Muscle of leg (tissue), 11 donors: ENCODE results near the gene CD4. TPM values are rescaled to one million over a fixed set of nuclear protein-coding genes. Genes with fewer than 3 reads are reported as not detected.
A peak's percentile ranks its signal among the peaks of the same experiment; 100 is the strongest.

Source experiments
- DNase-seq: peaks from one replicate; pipeline ENCODE4 v3.0.0; 2013
- H3K27ac ChIP-seq: one replicate; pipeline ENCODE4 v1.5.1; 2013; ENCODE audit warnings: mild to moderate bottlenecking, low read length, control low read depth
- H3K27me3 ChIP-seq: one replicate; pipeline ENCODE4 v1.6.1; 2013; ENCODE audit warnings: low read length; ENCODE audit not compliant: control insufficient read depth, insufficient read depth
- H3K36me3 ChIP-seq: one replicate; pipeline ENCODE4 v1.6.1; 2013; ENCODE audit warnings: low read length; ENCODE audit not compliant: control insufficient read depth, insufficient read depth
- H3K4me1 ChIP-seq: one replicate; pipeline ENCODE4 v1.6.1; 2013; ENCODE audit warnings: low read length; ENCODE audit not compliant: control insufficient read depth, insufficient read depth
- H3K4me3 ChIP-seq: one replicate; pipeline ENCODE4 v1.5.1; 2013; ENCODE audit warnings: low read length, control low read depth
- H3K9me3 ChIP-seq: replicated peaks from 2 replicates; pipeline ENCODE4 v1.6.1; 2013; ENCODE audit warnings: low read depth, low read length; ENCODE audit not compliant: control insufficient read depth
- WGBS: methylation state at CpG from one replicate; pipeline ENCODE4 v1.1.5; 2013; ENCODE audit warnings: missing lambda C conversion rate; ENCODE audit not compliant: insufficient coverage; 5-methylcytosine and 5-hydroxymethylcytosine counted together
- polyA plus RNA-seq, 8 donors: library from polyadenylated mRNA; unstranded; fragments of 120-200 nt; gene quantifications; one replicate each; pipeline versions ENCODE4 v1.2.1 to v1.2.3, GENCODE V29; 2013; ENCODE audit warnings: inconsistent platforms in 1 of 8, low replicate concordance in 1 of 8; ENCODE audit not compliant: insufficient read length in 8 of 8, insufficient read depth in 1 of 8
- total RNA-seq: library from RNA; stranded (reverse); fragments of 120-200 nt; gene quantifications from one replicate; pipeline ENCODE4 v1.2.4, GENCODE V29; 2013

The CD4 gene
- total and polyA plus RNA-seq, 9 donors, result 3.1 to 9.7 (median 7.0) TPM

DNA sequence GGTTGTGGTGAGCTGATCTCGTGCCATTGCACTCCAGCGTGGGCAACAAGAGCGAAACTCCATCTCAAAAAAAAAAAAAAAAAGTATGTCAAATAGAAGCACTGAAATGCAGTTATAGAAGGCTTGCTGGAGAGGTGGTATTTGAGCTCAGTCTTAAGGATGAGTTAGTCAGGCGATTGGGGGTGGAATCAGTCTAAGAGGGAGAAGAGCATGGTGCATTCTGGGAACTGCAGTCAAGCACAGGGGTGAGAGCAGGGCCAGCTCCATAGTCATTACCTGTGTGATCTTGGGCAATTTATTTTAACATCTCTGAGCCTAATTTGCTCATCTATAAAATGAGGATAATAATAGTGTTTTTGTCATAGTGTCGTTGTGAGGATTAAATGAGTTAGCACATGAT is 45.5 kb downstream of the CD4 start:
- no peak overlapping the region for H3K27ac ChIP-seq
- 54% methylated on average over 1 of the region's 5 CpGs for WGBS
- H3K4me1 ChIP-seq, result peaks cover 16% of the 10 kb centered on the region
- H3K9me3 ChIP-seq, result no peaks in the 10 kb centered on the region
- peaks cover 78% of the 10 kb centered on the region for H3K36me3 ChIP-seq
- H3K27me3 ChIP-seq, result no peaks in the 10 kb centered on the region
- H3K4me3 ChIP-seq, result no peak overlapping the region
- DNase-seq, result no peak

GRCh38 chr12:6836851-6837250 is 47.5 kb downstream of the CD4 start:
- DNase-seq, result no peak
- Histone ChIP-seq H3K9me3 (no peaks in the 10 kb centered on the region), H3K27me3 (no peaks in the 10 kb centered on the region), H3K4me3 (no peak overlapping the region), H3K27ac (no peak overlapping the region), H3K4me1 (peaks cover 28% of the 10 kb centered on the region), H3K36me3 (peaks cover 63% of the 10 kb centered on the region)
- 90% methylated on average over 10 of the region's 16 CpGs for WGBS

DNA sequence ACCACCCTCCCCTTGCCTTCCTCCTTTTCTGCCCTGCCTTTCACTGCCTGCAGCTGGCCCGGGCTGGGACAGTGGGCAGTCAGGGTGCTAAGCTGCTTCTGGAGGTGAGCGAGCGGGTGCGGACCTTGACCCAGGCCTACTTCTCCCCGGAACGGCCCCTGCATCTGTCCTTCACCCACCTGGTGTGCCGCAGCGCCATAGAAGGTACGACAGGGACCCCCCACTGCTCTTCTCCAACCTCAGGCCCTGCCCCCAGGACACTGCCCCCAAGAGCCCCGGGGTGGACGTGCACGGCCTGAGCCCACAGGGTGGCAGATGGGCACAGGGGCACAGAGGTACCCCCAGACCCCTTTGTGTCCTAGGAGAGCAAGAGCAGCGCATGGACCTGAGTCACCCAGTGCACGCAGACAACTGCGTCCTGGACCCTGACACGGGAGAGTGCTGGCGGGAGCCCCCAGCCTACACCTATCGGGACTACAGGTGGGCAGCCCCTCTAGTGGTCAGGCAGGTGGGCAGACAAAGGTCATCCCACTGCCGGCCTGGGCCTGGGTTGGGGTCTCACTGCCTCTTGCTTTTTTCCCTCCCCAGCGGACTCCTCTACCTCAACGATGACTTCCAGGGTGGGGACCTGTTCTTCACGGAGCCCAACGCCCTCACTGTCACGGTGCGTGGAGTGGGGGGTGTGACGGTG is 48.2 kb downstream of the CD4 start:
- WGBS, result 82% methylated on average over 20 of the region's 26 CpGs
- Histone ChIP-seq H3K9me3 (no peaks in the 10 kb centered on the region), H3K27ac (no peak overlapping the region), H3K27me3 (no peaks in the 10 kb centered on the region), H3K4me3 (no peak overlapping the region), H3K4me1 (peaks cover 28% of the 10 kb centered on the region), H3K36me3 (peaks cover 56% of the 10 kb centered on the region)
- no peak for DNase-seq

GRCh38 chr12:6838854-6839253 is 49.5 kb downstream of the CD4 start:
- no peak for DNase-seq
- peaks cover 28% of the 10 kb centered on the region for H3K4me1 ChIP-seq
- H3K27me3 ChIP-seq, result no peaks in the 10 kb centered on the region
- H3K36me3 ChIP-seq, result peaks cover 53% of the 10 kb centered on the region
- 88% methylated on average over 13 of the region's 16 CpGs for WGBS
- H3K4me3 ChIP-seq, result no peak overlapping the region
- H3K9me3 ChIP-seq, result no peaks in the 10 kb centered on the region
- H3K27ac ChIP-seq, result no peak overlapping the region

GRCh38 chr12:6839482-6840201 is 50.3 kb downstream of the CD4 start:
- no peaks in the 10 kb centered on the region for H3K9me3 ChIP-seq
- peaks cover 28% of the 10 kb centered on the region for H3K4me1 ChIP-seq
- H3K36me3 ChIP-seq, result peaks cover 55% of the 10 kb centered on the region
- 56% methylated on average over 7 of the region's 10 CpGs for WGBS
- no peaks in the 10 kb centered on the region for H3K27me3 ChIP-seq
- peak; percentile 82 for DNase-seq
- peak overlapping the region; percentile 96 for H3K27ac ChIP-seq
- no peak overlapping the region for H3K4me3 ChIP-seq

GRCh38 chr12:6840330-6840729 is 51.0 kb downstream of the CD4 start:
- H3K27me3 ChIP-seq, result no peaks in the 10 kb centered on the region
- peak overlapping the region; percentile 96 for H3K27ac ChIP-seq
- WGBS, result 50% methylated on average over 1 of the region's 1 CpG
- no peak for DNase-seq
- H3K9me3 ChIP-seq, result no peaks in the 10 kb centered on the region
- H3K4me3 ChIP-seq, result no peak overlapping the region
- H3K4me1 ChIP-seq, result peaks cover 28% of the 10 kb centered on the region
- H3K36me3 ChIP-seq, result peaks cover 57% of the 10 kb centered on the region

GRCh38 chr12:6840761-6841515 is 51.6 kb downstream of the CD4 start, which contains the start of gene GNB3:
GNB3 (plus strand) TSS chr12:6840925; CDS start chr12:6841288, 363 bp downstream.
- WGBS, result 53% methylated on average over 19 of the region's 24 CpGs
- peaks cover 58% of the 10 kb centered on the region for H3K36me3 ChIP-seq
- H3K27ac ChIP-seq, result peak within 1 kb of the TSS; percentile 96
- H3K4me1 ChIP-seq, result peaks cover 28% of the 10 kb centered on the region
- no peak for DNase-seq
- H3K9me3 ChIP-seq, result no peaks in the 10 kb centered on the region
- no peaks in the 10 kb centered on the region for H3K27me3 ChIP-seq
- H3K4me3 ChIP-seq, result no peak within 1 kb of the TSS

GRCh38 chr12:6842075-6842474 is 52.7 kb downstream of the CD4 start:
- H3K4me3 ChIP-seq, result no peak overlapping the region
- WGBS, result no CpG with 5 or more reads among the region's 4 CpGs
- no peaks in the 10 kb centered on the region for H3K9me3 ChIP-seq
- peaks cover 28% of the 10 kb centered on the region for H3K4me1 ChIP-seq
- H3K36me3 ChIP-seq, result peaks cover 58% of the 10 kb centered on the region
- H3K27ac ChIP-seq, result no peak overlapping the region
- H3K27me3 ChIP-seq, result no peaks in the 10 kb centered on the region
- no peak for DNase-seq

GRCh38 chr12:6843118-6843902 is 54.0 kb downstream of the CD4 start:
- peaks cover 55% of the 10 kb centered on the region for H3K36me3 ChIP-seq
- 77% methylated on average over 9 of the region's 16 CpGs for WGBS

More at GRCh38 chr12:6843118-6843902, 54.0 kb downstream of the CD4 start:
- DNase-seq, result no peak
- Histone ChIP-seq H3K4me1 (peaks cover 28% of the 10 kb centered on the region), H3K27me3 (no peaks in the 10 kb centered on the region), H3K4me3 (no peak overlapping the region), H3K27ac (no peak overlapping the region), H3K9me3 (no peaks in the 10 kb centered on the region)
